GM21619 (cell line): ENCODE results near the gene PLEKHA1.

Experiments used
- ATAC-seq: cut with Tn5 transposase; IDR thresholded peaks from one replicate; pipeline ENCODE4 v1.9.1; 2021; ENCODE audit not compliant: unreplicated experiment

Gene PLEKHA1

DNA sequence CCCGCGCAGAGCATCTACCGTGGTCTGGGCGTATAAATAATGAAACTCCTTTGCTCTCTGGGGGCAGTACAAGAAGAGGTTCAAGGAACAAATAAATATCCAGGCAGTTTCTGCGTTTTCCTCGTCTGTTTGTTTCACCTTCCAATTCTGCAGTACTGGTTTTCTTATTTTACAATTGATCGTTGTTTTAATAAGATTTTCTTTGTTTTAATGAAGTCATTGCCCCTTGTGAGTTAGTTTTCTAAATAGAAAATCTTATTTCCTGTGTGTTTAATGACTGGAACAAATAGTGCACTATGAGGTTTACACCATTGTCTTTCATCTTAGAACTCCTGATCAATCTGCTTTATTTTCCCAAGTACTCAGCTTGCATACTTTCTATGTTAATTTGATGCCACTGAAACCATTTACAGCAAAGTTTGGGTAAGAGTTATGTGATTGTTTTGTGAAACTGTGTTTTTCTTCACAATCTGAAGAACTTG, 1.2 kb downstream of the PLEKHA1 start:
- ATAC-seq = no peak

DNA sequence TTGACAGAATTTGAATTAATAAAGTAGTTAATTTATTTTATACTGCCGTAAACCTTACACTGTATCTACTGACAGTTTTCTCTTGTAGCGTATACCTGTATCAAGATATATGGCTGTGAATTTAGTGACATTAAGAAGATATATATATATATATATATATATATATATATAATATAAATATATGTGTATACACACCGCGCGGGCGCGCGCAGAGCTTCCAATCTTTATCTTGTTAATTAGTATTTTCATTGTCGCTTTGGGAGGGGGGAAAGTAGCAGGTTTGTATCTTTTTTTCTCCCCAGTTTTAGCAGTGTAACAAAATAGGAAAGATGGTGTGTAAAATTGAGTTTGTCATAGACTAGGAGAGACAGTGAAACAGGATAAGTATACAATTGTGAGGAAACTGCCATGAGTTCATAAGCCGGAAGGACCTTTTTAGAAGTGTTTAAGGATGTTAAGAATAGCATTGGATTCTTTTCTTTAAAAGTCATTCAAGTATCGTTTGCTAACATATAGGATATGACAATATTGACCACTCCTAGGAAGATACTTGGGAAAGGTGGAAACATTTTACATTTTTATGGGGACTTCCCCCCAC, 2.0 kb downstream of the PLEKHA1 start:
- no peak for ATAC-seq

DNA sequence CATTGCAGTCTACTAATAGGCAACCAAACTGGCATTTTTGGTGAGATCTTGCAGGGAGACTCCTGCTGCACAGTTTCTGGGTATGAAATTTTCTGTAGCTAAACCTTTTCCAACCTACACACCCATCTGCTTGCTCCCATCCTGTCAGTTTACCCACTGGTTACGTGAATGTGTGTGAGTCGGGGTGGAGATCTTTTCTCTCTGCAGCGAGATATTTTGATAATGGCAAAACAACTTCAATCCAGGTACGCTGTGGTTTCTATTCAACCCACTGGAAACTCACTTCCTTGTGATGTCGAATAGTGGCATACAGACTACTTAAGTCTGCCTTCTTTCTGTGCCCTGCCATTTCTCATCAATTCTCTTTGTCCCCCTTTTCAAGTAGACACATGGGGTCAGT, 4.5 kb downstream of the PLEKHA1 start:
- ATAC-seq = no peak

DNA sequence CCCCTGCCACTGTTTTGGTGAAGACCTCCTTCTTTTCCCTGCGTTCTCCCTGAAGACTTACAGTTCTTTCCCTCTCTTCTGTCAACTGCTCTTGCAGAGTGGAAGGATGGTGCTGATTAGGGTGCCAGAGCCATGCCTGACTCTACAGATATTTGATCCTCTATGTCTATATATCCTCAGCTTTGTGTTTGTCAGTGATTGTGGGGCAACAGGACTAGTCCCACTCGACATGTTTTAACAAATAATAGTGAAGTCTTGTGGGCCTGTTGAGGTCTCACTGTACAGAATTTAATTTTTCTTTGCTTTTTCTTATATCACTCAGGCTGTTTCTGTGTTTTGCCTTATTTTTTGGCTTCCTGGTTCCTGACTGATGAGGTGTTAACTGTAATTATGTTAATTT, 5.0 kb downstream of the PLEKHA1 start:
- no peak for ATAC-seq

DNA sequence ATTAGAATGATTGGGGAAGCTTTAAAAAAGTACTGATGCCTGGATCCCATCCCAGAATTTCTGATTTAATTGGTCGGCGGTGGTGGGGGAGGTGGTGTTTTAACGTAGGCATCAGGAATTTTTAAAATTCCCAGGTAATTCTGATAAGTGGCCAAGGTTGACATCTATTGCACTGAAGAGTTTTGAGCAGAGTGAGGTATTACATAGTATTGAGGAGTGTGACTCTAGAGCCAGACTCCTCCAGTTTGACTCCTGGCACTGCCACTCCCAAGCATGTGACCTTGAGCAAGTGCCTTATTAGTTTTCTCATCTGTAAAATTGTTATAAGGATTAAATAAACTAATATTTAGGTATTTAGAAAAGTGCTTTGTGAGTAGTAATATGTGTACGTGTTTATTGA, 6.2 kb downstream of the PLEKHA1 start:
- ATAC-seq = no peak

DNA sequence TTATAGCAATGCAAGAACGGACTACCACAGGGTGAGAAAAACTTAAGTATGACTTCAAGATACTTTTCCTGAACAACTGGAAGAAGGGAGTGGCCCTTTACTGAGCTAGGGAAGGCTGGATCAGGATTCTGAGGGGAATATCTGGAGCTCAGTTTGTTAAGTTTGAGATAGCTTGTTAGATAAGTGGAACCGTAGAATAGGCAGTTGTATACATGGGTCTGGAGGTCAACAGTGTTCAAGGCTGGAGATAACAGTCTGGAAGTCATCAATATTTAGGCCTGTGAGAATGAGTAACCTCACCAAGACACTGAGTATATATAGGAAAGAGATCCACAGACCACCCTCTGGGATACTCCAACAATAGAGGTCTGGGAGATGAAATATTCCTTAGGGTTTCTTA, 7.2 kb downstream of the PLEKHA1 start:
- ATAC-seq = no peak

DNA sequence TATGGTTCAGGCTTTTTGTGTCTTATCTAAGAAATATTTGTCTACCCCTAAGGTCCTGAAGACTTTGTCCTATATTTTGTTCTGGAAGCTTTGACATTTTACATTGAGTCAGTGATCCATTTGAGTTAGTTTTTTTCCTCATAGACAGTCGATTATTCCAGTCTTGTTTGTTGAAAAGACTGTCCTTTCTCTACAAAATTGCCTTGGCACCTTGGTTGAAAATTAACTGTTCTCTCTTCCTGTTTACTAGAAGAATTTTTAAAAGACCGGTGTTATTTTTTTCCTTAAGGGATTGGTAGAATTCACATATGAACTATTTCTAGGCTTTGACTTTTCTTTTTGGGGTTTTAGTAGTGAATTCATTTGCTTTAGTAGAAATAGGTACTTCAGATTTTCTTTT, 12.0 kb downstream of the PLEKHA1 start:
- no peak for ATAC-seq

DNA sequence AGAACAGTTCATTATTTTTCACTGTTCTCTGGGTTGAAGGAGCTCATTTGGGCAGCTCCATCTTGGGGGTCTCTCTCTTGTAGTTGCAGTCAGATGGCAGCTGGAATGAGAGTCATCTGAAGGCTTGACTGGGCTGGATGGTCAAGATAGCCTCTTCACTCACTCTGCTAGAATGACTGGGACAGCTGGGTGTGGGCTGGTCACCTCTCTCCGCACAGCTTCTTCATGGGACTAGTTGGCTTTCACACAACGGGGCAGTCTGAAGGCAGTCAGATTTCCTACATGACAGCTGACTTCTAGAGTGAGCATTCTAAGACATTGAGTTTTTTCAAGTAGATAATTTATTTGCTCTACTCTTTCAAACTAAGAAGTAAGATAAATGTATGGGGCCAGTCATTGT, 13.1 kb downstream of the PLEKHA1 start:
- no peak for ATAC-seq

DNA sequence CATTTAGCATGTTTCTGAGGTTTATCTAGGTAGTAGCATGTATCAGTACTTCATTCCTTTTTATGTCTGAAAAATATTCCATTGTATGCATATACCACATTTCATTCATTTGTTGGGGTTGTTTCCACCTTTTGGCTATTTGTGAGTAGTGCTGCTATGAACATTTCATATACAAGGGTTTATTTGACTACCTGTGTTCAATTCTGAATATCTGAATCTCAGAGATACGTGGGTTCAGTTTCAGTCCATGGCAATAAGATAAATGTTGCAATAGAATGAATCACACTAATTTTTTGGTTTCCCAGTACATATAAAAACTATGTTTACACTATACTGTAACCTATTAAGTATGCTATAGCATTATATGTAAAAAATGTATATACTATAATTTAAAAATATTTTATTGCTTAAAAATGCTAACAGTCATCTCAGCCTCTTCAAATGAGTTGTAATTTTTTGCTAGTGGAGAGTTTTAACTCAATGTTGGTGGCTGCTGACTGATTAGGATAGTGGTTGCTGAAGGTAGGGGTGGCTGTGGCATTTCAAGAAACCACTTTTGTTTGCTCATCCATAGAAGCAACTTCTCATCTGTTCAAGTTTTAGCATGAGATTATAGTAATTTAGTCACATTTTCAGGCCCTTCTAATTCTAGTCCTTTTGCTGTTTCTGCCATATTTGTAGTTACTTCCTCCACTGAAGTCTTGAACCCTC, 13.9 kb downstream of the PLEKHA1 start:
- no peak for ATAC-seq

DNA sequence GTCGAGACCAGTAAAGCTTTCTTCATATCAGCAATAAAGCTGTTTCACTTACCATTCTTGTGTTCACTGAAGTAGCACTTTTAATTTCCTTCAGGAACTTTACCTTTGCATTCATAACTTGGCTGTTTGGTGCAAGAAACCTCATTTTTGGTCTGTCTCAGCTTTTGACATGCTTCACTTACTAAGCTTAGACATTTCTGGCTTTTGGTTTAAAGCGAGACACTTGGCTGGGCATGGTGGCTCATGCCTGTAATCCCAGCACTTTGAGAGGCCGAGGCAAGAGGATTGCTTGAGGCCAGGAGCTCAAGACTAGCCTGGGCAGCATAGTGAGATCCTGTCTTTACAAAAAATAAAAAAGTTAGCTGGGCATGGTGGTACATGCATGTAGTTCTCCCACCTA, 15.8 kb downstream of the PLEKHA1 start:
- ATAC-seq = no peak

DNA sequence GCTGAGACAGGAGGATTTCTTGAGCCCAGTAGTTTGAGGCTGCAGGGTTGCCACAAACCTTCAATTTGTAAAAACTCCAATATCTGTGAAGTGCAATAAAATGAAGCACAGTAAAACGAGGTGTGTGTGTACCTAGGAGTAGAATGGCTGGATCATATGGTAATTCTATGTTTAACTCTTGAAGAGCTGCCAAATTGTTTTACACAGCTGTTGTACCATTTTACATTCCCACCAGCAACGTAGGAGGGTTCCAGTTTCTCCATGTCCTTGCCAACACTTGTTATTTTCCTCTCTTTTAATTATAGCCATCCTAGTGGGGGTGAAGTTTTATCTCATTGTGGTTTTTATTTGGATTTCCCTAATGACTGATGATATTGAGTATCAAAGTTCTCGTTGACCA, 16.2 kb downstream of the PLEKHA1 start:
- no peak for ATAC-seq

DNA sequence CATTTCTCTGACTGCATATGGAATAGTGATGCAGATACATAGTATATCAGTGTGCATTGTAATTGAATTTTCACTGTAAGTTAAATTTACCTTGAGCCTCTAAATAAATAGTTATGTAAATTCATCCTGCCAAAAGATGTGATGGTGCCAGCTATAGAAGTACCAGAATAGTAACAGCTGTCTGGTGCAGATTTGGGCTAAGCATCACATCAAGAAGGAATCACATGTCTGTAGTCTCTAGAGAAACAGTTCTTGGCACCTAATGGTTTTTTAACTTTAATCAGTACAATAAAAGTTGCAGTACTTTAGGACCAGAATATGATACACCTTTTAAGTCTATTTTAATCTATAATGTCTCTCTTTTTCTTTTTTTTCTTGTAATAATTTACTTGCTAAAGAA, 17.4 kb downstream of the PLEKHA1 start:
- no peak for ATAC-seq

DNA sequence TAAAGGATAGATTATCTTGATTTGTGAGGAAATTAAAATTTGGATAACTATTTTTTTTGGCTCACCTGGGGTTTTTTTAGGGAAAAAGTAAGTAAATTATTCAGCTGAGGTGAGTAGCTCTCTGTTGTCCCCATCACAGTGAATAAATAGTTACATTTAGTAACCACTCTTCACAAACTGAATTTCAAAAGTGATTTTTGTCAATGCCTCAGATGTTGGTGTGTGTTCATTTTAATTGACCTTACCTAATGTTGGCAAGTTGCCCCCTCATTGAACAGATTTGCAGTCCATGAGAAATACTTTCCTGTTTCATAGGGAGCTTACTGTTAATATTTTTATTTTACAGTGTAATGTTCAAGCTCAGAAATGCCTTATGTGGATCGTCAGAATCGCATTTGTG, 18.3 kb downstream of the PLEKHA1 start:
- ATAC-seq = no peak

DNA sequence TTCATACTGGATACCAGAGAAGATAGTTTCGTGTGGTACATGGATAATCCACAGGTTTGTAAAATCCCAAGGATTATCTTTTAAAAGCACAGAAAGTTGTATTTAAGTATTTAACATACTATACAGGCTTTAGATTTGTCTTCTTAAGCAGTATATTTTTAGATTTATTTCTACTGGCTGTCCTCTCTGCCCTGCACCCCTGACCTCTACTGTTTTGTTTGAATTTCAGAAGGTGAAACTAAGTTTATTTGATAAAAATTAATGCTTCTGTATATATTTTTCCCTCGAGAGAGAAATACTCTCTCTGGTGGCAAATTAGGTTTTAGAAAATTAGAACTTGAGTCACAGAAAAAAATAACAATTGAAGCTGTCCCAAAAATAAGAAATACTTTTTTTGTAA, 18.8 kb downstream of the PLEKHA1 start:
- no peak for ATAC-seq

DNA sequence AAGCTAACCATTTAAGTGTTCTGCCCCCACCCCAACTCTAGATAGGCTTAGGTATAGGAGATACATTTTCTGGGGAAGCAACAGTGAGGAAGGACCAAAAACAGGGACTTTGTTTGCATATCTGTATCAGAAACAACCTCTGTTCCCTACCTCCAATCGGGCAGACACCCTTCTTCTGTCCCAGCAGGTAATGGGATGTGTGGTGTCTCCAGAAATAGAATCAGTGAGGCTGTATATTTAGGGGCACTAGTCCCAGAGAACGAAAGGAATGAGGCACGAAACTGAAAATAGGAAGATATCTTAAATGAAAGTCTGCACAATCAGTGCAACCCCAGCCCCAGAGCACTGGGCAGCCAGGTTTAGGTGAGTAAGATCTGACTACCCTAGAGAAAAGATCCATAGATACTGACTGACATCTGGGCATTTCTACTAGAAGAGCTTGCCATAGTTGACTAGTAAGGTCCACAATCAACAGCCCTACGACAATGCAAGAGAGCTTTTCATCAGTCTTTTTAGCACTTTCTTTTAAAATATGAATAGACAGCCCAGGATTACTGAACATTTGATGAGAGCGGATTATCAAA, 28.1 kb downstream of the PLEKHA1 start:
- no peak for ATAC-seq

DNA sequence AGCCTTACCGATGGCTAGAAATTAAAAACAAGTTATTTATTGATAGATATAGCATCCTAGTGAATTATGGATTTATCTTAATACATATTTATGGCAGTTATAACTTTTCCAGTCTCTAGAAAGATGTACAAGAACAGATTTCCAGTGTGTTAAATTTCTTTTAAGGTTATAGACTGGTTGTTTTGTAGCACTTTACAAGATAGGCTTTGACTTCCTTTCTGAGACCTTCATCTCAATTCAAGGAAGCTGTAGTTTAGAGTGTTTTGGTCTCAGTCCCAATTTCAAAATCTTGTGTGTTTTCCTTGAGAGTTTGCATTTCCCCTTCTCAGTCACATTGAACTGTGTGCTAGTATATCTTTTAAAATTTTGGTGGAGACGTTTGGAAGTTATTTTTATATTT, 30.1 kb downstream of the PLEKHA1 start:
- no peak for ATAC-seq

DNA sequence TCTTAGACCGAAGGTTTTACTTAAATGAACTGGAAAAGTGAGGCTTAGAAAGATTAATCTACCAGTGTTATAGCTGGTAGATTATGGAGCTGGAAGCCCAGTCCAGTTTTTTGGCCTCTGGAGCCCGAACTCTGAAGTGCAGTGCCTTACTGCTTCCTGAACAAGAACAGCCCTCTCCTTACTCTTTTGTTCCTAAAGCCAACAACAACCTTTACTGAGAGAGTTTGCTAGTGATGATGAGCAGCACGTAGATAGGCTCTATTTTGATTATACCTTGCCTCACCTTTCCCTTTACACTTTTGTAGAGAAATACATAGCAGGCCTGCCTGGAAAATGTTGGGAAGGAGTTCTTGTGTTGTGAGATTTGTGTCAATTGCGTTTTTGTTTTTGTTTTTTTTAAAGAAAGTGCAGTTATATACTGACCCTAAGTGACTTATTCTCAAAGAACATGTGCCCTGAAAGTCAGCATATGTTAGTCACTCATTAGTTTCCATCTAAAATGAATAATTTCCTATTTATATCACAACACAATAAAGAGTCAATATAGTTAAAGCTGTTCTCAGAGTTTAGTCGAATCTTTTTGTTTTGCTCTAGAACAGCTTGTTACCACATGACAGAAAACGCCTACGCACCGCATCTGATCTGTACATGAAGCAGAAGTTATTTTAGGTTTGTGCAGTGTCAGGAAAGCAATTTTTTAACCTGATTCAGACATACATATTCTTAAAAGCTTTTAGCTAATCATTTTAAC, 33.0 kb downstream of the PLEKHA1 start:
- ATAC-seq = no peak

DNA sequence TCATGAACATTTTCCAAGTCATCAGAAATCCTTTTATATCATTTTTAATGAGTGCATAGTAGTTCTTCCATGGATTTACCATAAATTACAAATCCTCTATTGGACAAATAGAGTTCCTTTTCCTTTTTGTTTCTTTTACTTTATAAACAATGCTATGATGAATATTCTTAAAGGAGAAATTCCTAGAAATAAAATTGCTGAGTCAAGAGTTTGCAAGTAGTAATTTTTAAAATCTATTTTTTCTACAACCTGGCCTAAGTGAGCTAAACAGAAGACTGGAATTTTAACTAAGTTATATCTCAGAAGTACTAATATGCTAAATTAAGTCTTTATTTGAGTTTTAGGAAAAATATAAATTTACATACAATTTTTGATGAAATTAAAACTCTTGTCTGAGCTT, 38.8 kb downstream of the PLEKHA1 start:
- no peak for ATAC-seq

DNA sequence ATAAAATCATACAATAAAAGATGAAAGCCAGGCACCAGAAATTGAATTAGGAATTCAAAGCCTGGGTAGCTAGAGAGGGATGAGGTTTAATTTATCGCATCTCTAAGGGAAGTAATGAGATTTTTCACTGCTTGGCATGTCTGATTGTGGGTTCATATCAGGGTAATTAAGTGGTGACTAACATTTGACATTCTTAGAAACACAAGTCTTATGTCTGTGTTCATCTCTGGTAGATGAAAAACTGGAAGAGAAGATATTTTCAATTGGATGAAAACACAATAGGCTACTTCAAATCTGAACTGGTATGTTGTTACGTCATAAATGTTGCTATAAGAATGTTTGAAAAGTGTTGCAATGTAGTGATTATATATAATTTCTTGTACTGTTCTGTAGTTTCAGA, 43.2 kb downstream of the PLEKHA1 start:
- no peak for ATAC-seq

DNA sequence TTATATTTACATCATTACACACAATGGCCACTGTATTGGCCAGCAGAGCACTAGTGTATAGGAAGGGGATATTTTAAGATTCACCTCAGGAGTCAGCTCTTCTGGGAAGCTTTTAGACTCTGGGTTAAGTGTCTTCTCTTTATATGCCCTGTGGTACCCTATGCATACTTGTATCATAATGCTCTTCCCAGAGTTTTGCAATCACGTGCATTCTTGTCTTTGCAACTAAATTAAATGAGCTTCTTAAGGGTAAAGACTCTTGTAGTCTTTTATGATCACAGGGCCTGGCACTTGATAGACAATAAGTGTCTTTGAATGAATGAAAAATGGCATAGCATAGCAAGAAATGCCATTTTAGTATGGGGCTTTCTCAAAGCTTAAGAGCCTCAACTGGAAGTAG, 44.5 kb downstream of the PLEKHA1 start:
- ATAC-seq = no peak

DNA sequence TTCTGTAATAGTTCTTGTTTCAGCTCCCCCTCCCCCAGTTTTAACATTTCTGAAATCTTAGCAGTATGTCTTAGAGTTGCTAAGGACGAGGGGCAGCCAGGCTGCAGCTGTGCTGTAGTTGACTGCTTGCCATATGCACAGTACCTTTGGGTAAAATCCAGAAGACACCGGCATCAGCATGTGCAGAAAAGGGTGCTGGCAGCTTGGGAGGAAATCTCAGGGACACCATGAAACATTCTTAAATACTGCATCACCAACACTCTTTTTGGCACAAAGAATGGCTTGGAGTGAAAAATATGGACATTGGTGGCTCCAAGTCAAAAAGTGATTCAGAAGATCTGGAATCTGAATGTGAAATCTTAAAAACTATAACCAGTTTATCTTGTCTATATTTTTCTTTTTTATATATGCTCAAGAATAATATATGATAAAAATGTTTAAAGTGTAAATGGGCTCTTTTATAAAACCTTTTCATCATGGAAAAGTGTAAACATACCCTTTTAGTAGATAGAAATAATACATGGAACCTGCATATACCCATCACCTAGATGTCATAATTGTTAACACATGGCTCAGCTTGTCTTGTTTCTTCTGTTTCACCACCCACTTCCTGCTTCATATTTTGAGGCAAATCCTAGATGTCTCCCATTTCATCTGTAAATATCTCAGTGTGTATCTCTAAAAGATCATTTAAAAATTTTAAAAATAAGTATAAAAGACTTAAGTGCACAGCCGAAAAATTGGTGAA, 45.5 kb downstream of the PLEKHA1 start:
- no peak for ATAC-seq
